ENCODE data around the gene INSR. TPM values are rescaled to one million over a fixed set of nuclear protein-coding genes. Genes with fewer than 3 reads are reported as not detected.

The INSR gene
- total RNA-seq, 4 donors from 2014 or later = 67.1 to 120 (median 80.2) TPM

GRCh38 chr19:7083076-7083956 lies 210.9 kb downstream of the INSR start:
- TF ChIP-seq CTCF (IDR thresholded peaks at IDR 0.05) = no peak
- DNase-seq (ENCODE audit: low spot score) = no peak
- no peak for ATAC-seq (ENCODE audit: low FRiP score)

- ATAC-seq (ENCODE audit: low FRiP score) = no peak
- no peak for DNase-seq (ENCODE audit: low spot score)
- TF ChIP-seq CTCF (IDR thresholded peaks at IDR 0.05) = no peak
Observed at GRCh38 chr19:7078008-7078407, 216.2 kb downstream of the INSR start.

GRCh38 chr19:7076151-7076550 lies 218.1 kb downstream of the INSR start:
- TF ChIP-seq CTCF (IDR thresholded peaks at IDR 0.05) = no peak
- ATAC-seq (ENCODE audit: low FRiP score) (no peak), DNase-seq (ENCODE audit: low spot score) (no peak)

GRCh38 chr19:7074705-7075282 lies 219.4 kb downstream of the INSR start:
- TF ChIP-seq CTCF (IDR thresholded peaks at IDR 0.05) = no peak
- ATAC-seq (ENCODE audit: low FRiP score) (peak; percentile 33), DNase-seq (ENCODE audit: low spot score) (no peak)

GRCh38 chr19:7072541-7072940 lies 221.7 kb downstream of the INSR start:
- no peak for ATAC-seq (ENCODE audit: low FRiP score)
- DNase-seq (ENCODE audit: low spot score) = no peak

GRCh38 chr19:7069904-7070226 lies 224.3 kb downstream of the INSR start:
- ATAC-seq (ENCODE audit: low FRiP score) (peak; percentile 2), DNase-seq (ENCODE audit: low spot score) (no peak)
- TF ChIP-seq CTCF (IDR thresholded peaks at IDR 0.05) = no peak

More at GRCh38 chr19:7072541-7072940, 221.7 kb downstream of the INSR start:
- no peak for TF ChIP-seq CTCF (IDR thresholded peaks at IDR 0.05)
